ENCODE measurements around the gene SMYD3.

DNA sequence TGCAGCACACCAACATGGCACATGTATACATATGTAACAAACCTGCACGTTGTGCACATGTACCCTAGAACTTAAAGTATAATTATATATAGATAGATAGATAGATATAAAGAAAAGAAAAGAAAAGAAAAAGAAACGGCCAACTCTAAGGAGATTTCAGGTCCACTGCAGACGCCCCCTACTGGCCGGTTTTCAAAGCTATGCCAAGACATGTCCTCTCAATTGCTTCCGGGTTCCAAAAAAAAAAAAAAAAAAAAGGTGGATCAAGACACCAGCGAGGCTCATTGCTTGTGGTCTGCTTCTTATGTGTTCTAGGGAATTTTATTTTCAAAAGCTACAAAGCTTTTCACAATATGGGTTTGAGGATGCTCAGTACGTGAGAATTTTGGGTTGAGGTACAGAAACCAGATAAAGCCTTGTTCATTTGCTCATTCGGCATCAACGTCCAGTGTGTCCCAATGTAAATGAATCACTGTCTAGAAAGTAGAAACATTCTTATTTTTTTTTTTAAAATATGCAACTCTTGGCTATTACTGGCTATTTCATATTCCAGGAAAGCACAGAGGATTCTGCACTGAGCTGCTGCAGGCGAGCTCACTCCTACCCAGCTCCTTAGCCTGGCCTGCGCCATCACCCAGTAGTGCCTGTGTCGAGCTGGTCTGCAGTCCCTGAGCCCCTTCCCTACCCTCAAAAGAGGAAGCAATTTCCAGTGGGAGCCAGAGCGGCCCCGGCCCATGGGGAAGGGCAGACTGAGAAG is 709.3 kb downstream of the SMYD3 start:
- TF ChIP-seq CTCF (IDR thresholded peaks at IDR 0.05) = no peak
- TF ChIP-seq POLR2A (IDR thresholded peaks at IDR 0.05) = no peak
